NCI-H2227 (cell line): ENCODE measurements around the gene ZNF536.

ENCODE experiments used
- DNase-seq: peaks from one replicate; lab custom pipeline; 2025; ENCODE audit not compliant: unreplicated experiment; lab: John Stamatoyannopoulos, UW

ZNF536 gene

GRCh38 chr19:30555075-30555790, 183.0 kb downstream of the ZNF536 start:
- no peak for DNase-seq

GRCh38 chr19:30555791-30556110, 183.6 kb downstream of the ZNF536 start:
- DNase-seq: no peak

DNA sequence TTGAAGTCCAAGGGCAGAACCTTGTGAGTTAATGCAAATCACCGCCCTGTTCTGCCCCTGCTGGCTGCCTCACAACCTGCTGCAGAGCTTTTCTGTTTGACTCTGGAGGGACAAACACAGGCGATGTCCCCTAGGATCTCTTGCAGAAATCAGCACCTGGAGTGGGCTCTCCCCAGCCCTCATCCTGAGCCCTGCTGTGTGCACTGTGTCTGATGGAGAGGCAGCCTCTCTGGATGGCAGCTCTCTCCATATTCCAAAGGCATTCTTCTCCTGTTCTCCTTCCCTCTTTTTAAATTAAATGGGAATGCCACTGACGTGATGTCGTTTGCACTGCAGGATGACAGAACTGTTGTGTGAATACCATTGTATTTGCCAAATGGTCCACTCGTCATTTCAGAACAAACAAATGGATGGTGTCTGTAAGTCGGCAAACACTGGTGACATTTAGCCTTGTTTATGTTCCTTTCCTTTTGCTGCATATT, 184.1 kb downstream of the ZNF536 start:
- no peak for DNase-seq

DNA sequence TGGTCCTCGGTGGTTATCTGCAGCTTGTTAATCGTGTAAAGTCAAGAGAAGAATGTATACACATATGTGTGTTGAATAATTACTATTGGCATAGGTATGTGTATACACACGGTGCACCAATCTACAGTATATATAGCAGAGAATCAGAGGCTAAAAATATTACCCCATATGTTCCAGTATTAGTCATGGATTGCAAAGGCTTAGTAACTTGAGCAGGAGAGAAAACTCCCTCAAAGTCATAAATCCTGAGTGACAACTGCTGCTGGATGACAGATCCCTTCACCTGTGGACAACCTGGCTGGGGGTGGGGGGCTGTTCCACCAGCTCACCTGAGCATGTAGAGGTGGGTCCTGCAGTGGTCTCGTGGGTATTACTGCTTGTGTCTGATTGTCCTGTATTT, 185.0 kb downstream of the ZNF536 start:
- no peak for DNase-seq

DNA sequence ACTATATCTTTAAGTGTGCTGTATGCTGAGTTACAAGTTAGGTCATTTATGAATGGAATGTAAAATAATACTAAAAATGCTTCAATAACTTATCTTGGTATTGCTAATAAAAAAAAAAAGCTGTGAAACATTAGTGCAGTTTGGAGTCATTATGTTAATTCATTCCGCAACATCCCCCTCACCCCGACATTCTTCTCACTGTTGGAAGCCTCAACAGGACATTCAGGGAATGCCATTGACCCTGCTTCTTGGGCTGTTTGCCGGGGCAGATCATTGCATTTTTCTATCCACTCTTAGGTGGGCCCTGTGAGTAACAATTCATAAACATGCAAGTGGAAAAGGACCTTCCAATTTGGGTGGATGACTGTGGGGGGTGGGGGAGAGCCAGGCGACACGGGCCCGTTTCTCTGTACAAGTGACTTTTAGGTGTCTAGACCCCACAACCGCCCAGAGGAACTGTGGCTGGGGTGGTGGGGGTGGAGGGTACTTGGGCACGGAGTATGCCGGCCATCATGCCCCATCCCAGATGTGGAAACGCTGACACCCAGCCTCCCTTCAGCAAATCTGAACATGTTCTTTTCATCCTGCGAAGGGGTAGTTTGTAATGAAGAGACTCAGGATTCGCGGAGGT, 185.9 kb downstream of the ZNF536 start:
- no peak for DNase-seq

DNA sequence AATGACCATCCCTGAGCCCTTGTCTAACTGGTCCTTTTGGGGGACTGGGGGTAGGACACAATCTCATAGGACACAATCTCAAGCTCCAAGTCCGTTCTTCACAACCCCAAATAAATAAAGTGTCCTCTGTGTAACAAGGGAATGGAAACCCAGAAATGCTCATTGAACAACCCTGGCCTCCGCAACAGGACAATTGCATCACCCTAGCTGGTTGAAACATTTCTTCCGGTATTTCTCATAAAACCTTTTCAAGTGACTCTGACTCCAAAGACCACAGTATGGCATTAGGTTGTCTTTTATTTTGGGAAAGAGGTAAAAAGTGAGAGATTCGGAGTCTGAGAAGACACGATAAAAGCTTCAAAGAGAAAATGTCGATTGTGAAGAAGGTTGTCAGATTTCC, 186.6 kb downstream of the ZNF536 start:
- no peak for DNase-seq

GRCh38 chr19:30559446-30559845, 187.3 kb downstream of the ZNF536 start:
- no peak for DNase-seq

DNA sequence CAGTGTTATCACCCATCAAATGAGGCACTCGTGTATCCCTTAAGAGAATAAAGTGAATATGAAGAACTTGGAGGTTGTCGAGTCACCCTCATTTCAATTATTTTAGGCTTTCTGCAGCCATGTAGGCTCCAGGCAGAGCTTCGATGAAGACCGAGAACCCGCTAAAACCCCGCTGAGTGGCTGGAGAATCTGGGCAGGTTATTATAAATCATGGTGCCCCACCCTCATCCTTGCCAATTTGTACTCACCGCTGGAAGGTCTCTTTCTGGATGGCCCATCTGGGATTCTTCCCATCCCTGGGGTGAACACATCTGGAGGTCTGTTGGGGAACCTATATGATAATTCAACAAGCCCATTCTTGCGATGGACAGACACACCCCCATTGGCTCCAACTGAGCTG, 190.8 kb downstream of the ZNF536 start:
- no peak for DNase-seq

GRCh38 chr19:30563691-30564090, 191.5 kb downstream of the ZNF536 start:
- no peak for DNase-seq

GRCh38 chr19:30564551-30565011, 192.4 kb downstream of the ZNF536 start:
- no peak for DNase-seq

DNA sequence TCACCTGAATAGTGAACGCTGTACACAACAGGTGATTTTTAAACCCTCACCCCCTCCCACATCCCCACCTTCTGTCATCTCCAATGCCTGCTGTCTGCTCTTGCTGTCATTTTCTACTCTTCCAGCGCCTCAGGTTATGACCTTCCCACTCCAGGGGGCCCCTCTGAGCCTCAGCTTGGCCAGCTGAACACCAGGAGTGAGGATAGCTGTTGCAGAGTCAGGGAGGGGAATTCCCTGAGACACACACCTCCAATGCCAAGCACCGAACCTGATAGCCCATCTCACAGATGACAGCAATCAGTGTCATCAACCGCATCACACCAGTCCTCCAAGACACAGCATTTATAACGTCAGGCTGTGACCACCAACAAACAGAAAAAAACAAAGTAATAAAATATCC, 193.5 kb downstream of the ZNF536 start:
- DNase-seq: no peak

GRCh38 chr19:30566681-30567420, 194.7 kb downstream of the ZNF536 start:
- DNase-seq: no peak

GRCh38 chr19:30567536-30568232, 195.5 kb downstream of the ZNF536 start:
- no peak for DNase-seq

DNA sequence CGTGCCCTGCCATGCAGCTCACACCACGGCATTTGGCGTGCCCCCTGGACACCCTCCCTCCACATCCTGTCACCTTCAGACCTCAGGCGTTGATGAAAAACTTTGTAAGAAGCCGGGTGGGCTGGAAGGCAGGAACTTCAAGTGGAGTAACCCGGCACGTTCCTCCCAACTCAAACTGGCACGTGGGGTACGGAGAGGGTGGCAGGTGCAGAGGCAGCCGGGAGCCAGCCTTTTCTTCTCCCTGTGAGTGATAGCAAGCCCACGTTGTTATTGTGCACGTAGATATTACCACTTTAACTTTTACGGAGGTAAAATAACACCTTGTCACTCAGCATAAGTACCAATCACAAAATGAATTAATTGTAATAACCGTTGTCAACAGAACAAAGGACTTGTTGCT, 198.0 kb downstream of the ZNF536 start:
- no peak for DNase-seq

DNA sequence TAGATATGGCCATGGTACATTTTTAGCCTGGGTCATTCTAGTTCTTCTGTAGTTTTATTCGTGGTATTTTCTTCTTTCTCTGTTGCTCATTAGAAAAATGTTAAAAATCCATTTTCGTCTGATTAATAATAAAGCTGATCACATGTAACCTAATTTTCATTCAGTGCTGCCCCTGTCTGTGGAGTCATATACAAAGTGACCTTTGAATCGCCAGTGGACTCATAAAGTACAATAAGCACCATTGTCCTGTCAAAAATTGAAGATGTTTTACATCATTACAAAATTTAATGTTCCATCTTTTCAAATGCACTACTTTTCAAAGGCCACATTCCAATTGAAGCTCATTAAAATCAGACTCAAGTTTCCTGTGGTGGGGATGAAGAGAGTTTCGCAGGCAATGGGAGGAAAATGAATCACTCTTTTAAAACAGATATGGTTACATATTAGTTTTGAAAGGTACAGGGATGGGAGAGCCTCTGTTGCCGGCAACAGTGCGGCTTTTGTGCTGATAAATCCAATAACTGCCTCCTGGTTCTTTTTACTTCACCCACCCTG, 205.4 kb downstream of the ZNF536 start:
- DNase-seq: no peak

DNA sequence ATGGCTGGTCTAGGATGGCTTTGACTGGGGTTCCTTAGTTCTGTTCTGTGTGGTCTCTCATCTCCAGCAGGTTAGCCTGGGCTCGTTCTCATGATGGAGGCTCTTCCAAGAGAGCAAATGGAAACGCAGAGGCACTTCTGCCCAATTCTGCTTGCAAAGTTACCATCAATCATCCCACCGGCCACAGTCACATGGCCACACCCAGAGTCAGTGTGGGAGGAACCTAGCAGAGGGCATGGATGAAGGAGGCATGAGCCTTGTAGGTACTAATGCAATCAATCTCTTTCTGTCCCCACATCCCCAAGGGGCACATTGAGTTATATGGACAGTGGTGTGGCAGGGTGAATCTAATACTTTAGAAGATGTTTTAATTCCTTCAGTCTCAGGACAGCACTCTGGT, 207.2 kb downstream of the ZNF536 start:
- no peak for DNase-seq

DNA sequence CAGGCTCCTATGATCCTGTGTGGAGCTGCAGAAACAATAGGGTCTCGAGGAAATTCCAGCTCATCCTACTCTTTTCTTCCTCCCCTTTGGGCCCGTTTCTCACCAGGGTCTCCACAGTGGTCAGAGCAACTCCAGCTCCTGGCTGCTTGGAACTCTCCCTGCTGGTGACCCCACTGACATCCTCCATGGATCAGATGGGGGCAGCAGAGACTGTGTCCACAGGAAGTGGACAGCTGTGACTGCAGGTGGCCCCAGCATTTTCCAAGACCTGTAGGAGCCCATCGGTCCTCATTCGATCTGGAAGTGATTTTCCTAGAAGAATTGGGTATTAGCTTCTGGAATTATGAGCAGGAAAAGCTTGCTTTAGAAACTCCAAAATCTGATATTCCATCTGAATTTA, 208.5 kb downstream of the ZNF536 start:
- DNase-seq: no peak

- no peak for DNase-seq
Measured at GRCh38 chr19:30584090-30584489, 211.9 kb downstream of the ZNF536 start.

DNA sequence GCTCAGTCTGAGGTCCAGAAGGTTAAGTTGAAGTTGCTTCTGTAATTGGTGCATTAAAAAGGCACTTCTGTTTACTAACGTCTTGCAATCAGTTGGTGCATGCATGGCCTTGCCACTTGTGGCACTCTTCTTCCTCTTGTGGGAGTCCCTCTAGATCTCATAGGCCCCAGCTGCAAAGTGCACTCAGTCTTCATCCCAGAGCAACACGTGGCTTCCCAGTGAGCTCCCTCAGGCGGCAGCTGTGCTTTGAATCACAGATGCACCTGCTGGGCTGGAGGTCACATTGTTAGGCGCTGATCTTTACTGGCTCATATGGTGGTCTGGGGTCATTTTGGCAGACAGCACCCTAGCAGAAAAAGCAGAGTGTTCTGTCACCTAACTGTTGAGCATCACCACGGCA, 215.7 kb downstream of the ZNF536 start:
- no peak for DNase-seq

GRCh38 chr19:30590596-30591229, 218.5 kb downstream of the ZNF536 start:
- DNase-seq: no peak

- DNase-seq: no peak
Measured at GRCh38 chr19:30593356-30593755, 221.2 kb downstream of the ZNF536 start.
